ENCODE measurements around the gene SLC35F1. TPM values are rescaled to one million over a fixed set of nuclear protein-coding genes. Genes with fewer than 3 reads are reported as not detected.
"Not testable (repeated sequence)": the region's sequence is repeated elsewhere in the genome, so short reads cannot be mapped to it uniquely, and the experiment has no call there.

SLC35F1 gene
- total and polyA plus RNA-seq, 4 donors, result 0.01 to 0.09 (median 0.08) TPM; not detected in 1

DNA sequence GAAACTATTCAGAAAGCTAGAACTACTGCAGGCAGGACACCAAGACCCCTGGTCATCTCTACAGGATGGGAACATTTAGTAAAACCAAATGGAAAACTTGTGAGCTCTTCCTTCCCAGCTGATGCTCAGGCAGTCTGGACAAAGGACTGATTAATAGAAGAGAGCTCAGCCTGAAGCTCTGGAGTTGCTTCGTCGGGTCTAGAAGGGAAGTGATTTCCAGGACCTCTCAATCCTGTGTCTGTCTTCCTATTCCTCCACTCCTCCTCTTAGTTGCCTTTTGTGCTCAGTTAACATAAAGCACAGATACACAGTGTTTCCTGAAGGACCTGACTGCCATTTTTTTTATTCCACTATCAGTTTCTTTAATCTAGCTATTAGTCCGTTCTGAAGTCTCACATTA lies 54.2 kb downstream of the SLC35F1 start:
- no peaks in the 10 kb centered on the region for H3K27me3 ChIP-seq (ENCODE audit: control insufficient read depth in 4 of 4, insufficient read depth in 4 of 4, low read length in 3 of 4)
- TF ChIP-seq, protein P1, sequence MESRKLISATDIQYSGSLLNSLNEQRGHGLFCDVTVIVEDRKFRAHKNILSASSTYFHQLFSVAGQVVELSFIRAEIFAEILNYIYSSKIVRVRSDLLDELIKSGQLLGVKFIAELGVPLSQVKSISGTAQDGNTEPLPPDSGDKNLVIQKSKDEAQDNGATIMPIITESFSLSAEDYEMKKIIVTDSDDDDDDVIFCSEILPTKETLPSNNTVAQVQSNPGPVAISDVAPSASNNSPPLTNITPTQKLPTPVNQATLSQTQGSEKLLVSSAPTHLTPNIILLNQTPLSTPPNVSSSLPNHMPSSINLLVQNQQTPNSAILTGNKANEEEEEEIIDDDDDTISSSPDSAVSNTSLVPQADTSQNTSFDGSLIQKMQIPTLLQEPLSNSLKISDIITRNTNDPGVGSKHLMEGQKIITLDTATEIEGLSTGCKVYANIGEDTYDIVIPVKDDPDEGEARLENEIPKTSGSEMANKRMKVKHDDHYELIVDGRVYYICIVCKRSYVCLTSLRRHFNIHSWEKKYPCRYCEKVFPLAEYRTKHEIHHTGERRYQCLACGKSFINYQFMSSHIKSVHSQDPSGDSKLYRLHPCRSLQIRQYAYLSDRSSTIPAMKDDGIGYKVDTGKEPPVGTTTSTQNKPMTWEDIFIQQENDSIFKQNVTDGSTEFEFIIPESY (IDR thresholded peaks at IDR 0.05), result no peak
- TF ChIP-seq NR2F2 (IDR thresholded peaks at IDR 0.05) (no peak), TAF1 (conservative IDR thresholded peaks at IDR 0.05) (no peak), RAD21 (IDR thresholded peaks at IDR 0.05) (no peak), HNF4A (conservative IDR thresholded peaks at IDR 0.05) (no peak)
- TF ChIP-seq, protein P2, sequence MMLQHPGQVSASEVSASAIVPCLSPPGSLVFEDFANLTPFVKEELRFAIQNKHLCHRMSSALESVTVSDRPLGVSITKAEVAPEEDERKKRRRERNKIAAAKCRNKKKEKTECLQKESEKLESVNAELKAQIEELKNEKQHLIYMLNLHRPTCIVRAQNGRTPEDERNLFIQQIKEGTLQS (IDR thresholded peaks at IDR 0.05), result no peak
- H3K4me3 ChIP-seq (ENCODE audit: low read depth in 1 of 3, low read length in 3 of 3), result no peak overlapping the region
- no peak for DNase-seq (ENCODE audit: low spot score)
- WGBS, result 71% methylated on average over 3 of the region's 3 CpGs
- H3K36me3 ChIP-seq (ENCODE audit: control insufficient read depth in 4 of 4, insufficient read depth in 3 of 4, low read depth in 1 of 4, low read length in 3 of 4), result no peaks in the 10 kb centered on the region
- no peak overlapping the region for H3K27ac ChIP-seq (ENCODE audit: low read depth in 1 of 2, low read length in 2 of 2)
- no peak overlapping the region for H3K9ac ChIP-seq (ENCODE audit: low read depth in 1 of 2, low read length in 2 of 2)
- H3K4me1 ChIP-seq (ENCODE audit: control insufficient read depth in 4 of 4, insufficient read depth in 4 of 4, low read length in 3 of 4), result no peaks in the 10 kb centered on the region
- H3K9me3 ChIP-seq (ENCODE audit: control insufficient read depth in 4 of 4, low read length in 3 of 4), result peaks cover 0 to 4% (median 2%) of the 10 kb centered on the region in 4 donors

DNA sequence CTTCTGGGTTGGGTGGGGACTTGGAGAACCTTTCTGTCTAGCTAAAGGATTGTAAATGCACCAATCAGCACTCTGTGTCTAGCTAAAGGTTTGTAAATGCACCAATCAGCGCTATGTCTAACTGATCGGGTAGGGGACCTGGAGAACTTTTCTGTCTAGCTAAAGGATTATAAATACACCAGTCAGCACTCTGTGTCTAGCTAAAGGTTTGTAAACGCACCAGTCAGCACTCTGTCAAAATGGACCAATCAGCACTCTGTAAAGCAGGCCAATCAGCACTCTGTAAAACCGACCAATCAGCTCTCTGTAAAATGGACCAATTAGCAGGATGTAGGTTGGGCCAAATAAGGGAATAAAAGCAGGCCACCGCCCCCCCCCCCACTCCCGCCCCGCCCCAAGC lies 58.7 kb downstream of the SLC35F1 start:
- not testable (repeated sequence) for DNase-seq (ENCODE audit: low spot score); H3K9me3 ChIP-seq (ENCODE audit: control insufficient read depth in 4 of 4, low read length in 3 of 4)
- WGBS, result 81% methylated on average over 7 of the region's 7 CpGs

DNA sequence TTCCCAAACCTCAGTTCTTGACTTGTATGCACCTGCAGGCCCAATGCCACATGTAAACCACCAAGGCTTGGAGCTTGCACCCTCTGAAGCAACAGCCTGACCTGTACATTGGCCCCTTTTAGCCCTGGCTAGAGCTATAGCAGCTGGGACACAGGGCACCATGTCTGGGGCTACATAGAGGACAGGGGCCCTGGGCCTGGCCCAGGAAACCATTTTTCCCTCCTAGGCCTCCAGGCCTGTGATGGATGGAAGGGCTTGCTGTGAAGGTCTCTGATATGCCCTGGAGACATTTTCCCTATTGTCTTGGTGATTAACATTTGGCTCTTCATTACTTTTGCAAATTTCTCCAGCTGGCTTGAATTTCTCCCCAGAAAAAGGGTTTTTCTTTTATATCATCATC lies 64.6 kb downstream of the SLC35F1 start:
- DNase-seq (ENCODE audit: low spot score), result no peak
- H3K4me3 ChIP-seq (ENCODE audit: low read depth in 1 of 3, low read length in 3 of 3), result no peak overlapping the region
- no peak overlapping the region for H3K27ac ChIP-seq (ENCODE audit: low read depth in 1 of 2, low read length in 2 of 2)
- H3K36me3 ChIP-seq (ENCODE audit: control insufficient read depth in 4 of 4, insufficient read depth in 3 of 4, low read depth in 1 of 4, low read length in 3 of 4), result no peaks in the 10 kb centered on the region
- H3K27me3 ChIP-seq (ENCODE audit: control insufficient read depth in 4 of 4, insufficient read depth in 4 of 4, low read length in 3 of 4), result no peaks in the 10 kb centered on the region
- H3K9ac ChIP-seq (ENCODE audit: low read depth in 1 of 2, low read length in 2 of 2), result no peak overlapping the region
- peaks cover 0 to 3% (median 0%) of the 10 kb centered on the region in 4 donors for H3K9me3 ChIP-seq (ENCODE audit: control insufficient read depth in 4 of 4, low read length in 3 of 4)
- TF ChIP-seq YY1 (IDR thresholded peaks at IDR 0.05), result no peak
- no peak for TF ChIP-seq GABPA (IDR thresholded peaks at IDR 0.05 in 1 of 2, conservative IDR thresholded peaks at IDR 0.05 in 1 of 2)
- TF ChIP-seq, protein P3, sequence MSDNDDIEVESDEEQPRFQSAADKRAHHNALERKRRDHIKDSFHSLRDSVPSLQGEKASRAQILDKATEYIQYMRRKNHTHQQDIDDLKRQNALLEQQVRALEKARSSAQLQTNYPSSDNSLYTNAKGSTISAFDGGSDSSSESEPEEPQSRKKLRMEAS (IDR thresholded peaks at IDR 0.05), result no peak
- TF ChIP-seq, protein P2 (IDR thresholded peaks at IDR 0.05), result no peak
- TF ChIP-seq, protein P4, sequence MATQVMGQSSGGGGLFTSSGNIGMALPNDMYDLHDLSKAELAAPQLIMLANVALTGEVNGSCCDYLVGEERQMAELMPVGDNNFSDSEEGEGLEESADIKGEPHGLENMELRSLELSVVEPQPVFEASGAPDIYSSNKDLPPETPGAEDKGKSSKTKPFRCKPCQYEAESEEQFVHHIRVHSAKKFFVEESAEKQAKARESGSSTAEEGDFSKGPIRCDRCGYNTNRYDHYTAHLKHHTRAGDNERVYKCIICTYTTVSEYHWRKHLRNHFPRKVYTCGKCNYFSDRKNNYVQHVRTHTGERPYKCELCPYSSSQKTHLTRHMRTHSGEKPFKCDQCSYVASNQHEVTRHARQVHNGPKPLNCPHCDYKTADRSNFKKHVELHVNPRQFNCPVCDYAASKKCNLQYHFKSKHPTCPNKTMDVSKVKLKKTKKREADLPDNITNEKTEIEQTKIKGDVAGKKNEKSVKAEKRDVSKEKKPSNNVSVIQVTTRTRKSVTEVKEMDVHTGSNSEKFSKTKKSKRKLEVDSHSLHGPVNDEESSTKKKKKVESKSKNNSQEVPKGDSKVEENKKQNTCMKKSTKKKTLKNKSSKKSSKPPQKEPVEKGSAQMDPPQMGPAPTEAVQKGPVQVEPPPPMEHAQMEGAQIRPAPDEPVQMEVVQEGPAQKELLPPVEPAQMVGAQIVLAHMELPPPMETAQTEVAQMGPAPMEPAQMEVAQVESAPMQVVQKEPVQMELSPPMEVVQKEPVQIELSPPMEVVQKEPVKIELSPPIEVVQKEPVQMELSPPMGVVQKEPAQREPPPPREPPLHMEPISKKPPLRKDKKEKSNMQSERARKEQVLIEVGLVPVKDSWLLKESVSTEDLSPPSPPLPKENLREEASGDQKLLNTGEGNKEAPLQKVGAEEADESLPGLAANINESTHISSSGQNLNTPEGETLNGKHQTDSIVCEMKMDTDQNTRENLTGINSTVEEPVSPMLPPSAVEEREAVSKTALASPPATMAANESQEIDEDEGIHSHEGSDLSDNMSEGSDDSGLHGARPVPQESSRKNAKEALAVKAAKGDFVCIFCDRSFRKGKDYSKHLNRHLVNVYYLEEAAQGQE (IDR thresholded peaks at IDR 0.05), result no peak
- TF ChIP-seq SP1 (IDR thresholded peaks at IDR 0.05), result no peak
- TF ChIP-seq EGR1 (IDR thresholded peaks at IDR 0.05; ENCODE audit: low read depth in 2 of 2), result no peak
- TF ChIP-seq NR2F2 (IDR thresholded peaks at IDR 0.05), result no peak
- no peak for TF ChIP-seq FOXA1 (IDR thresholded peaks at IDR 0.05)
- H3K4me1 ChIP-seq (ENCODE audit: control insufficient read depth in 4 of 4, insufficient read depth in 4 of 4, low read length in 3 of 4), result no peaks in the 10 kb centered on the region

More for the DNA sequence above, 58.7 kb downstream of the SLC35F1 start:
- H3K4me3 ChIP-seq (ENCODE audit: low read depth in 1 of 3, low read length in 3 of 3); H3K27ac ChIP-seq (ENCODE audit: low read depth in 1 of 2, low read length in 2 of 2); H3K36me3 ChIP-seq (ENCODE audit: control insufficient read depth in 4 of 4, insufficient read depth in 3 of 4, low read depth in 1 of 4, low read length in 3 of 4); H3K4me1 ChIP-seq (ENCODE audit: control insufficient read depth in 4 of 4, insufficient read depth in 4 of 4, low read length in 3 of 4); H3K27me3 ChIP-seq (ENCODE audit: control insufficient read depth in 4 of 4, insufficient read depth in 4 of 4, low read length in 3 of 4); H3K9ac ChIP-seq (ENCODE audit: low read depth in 1 of 2, low read length in 2 of 2): not testable (repeated sequence)

Measured in liver (tissue), 9 donors.